OCI-LY7 (cell line): Measurements from ENCODE around the gene RADIL.

Source experiments
- CTCF ChIP-seq: fragments of 200-600 bp; sonication (generic); conservative IDR thresholded peaks from 2 replicates; pipeline ENCODE4 v1.5.1; 2014; ENCODE audit warnings: mild to moderate bottlenecking, antibody characterized with exemption, low read length, moderate library complexity, mixed read lengths
- EZH2phosphoT487 ChIP-seq: fragments of 200-600 bp; sonication (generic); IDR thresholded peaks from 2 replicates; pipeline ENCODE4 v1.6.1; 2018; ENCODE audit warnings: low read depth, borderline replicate concordance, mild to moderate bottlenecking, mixed run types, antibody characterized with exemption, low read length, moderate library complexity, mixed read lengths

GRCh38 chr7:4789194-4790077 is 94.1 kb downstream of the RADIL start:
- TF ChIP-seq CTCF: no peak
- no peak for TF ChIP-seq EZH2phosphoT487
